GM12872 (cell line): ENCODE results near the gene ZDHHC7.

Experiments used
- TF ChIP-seq, protein P1 (sequence below): IDR thresholded peaks from 3 replicates; pipeline ENCODE4 v1.5.1; 2011; ENCODE audit warnings: low read depth, mild to moderate bottlenecking, low read length, moderate library complexity; ENCODE audit not compliant: insufficient read depth

ZDHHC7 gene

GRCh38 chr16:85003725-85004586 lies 7.4 kb downstream of the ZDHHC7 start:
- TF ChIP-seq, protein P1, sequence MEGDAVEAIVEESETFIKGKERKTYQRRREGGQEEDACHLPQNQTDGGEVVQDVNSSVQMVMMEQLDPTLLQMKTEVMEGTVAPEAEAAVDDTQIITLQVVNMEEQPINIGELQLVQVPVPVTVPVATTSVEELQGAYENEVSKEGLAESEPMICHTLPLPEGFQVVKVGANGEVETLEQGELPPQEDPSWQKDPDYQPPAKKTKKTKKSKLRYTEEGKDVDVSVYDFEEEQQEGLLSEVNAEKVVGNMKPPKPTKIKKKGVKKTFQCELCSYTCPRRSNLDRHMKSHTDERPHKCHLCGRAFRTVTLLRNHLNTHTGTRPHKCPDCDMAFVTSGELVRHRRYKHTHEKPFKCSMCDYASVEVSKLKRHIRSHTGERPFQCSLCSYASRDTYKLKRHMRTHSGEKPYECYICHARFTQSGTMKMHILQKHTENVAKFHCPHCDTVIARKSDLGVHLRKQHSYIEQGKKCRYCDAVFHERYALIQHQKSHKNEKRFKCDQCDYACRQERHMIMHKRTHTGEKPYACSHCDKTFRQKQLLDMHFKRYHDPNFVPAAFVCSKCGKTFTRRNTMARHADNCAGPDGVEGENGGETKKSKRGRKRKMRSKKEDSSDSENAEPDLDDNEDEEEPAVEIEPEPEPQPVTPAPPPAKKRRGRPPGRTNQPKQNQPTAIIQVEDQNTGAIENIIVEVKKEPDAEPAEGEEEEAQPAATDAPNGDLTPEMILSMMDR: no peak

DNA sequence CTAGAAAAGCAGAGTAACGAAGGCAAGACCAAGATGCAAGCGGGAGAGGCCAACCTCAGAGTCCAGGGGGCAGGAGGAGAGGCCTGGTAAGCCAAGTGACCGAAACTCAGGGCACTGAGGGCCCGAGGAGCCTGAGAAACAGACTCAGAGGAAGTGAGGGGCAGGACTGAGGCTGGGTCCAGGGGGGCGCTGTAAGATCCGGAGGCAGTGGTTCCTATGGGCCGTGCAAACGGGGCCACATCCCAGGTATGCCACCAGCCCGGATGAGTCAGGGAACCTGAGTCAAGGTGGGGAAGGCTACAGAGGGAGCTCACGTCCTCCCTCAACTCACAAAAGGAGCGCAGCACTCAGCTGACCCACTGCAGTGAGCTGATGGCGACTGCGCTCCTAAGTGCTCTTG lies 8.3 kb downstream of the ZDHHC7 start:
- TF ChIP-seq, protein P1: no peak

GRCh38 chr16:85002608-85003007 lies 8.7 kb downstream of the ZDHHC7 start:
- TF ChIP-seq, protein P1: no peak

GRCh38 chr16:85002099-85002541 lies 9.2 kb downstream of the ZDHHC7 start:
- TF ChIP-seq, protein P1: no peak

DNA sequence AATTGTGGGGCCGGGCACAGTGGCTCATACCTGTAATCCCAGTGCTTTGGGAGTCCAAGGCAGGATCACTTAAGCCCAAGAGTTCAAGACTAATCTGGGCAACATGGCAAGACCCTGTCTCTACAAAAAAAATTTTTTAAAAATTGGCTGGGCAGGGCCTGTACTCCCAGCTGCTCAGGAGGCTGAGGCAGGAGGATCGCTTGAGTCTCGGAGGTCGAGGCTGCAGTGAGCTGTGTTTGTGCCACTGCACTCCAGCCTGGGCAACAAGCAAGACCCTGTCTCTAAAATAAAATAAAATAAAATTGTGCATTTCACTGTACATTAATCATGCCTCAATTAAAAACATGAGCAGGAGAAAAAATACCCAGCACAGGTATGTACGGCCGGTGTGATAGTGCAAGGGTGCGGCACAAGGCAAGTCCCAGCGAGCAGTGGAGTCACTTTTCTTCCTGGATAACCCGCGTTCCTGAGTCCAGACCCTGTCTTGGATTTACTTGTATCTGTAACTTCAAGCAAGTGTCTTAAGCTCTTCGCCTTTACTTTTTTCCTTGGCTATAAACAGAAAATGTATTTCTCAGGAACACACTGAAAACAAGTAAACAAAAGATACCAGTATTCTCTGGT lies 11.4 kb downstream of the ZDHHC7 start:
- TF ChIP-seq, protein P1: no peak

- TF ChIP-seq, protein P1: no peak
Measured at GRCh38 chr16:84999200-84999599, 12.1 kb downstream of the ZDHHC7 start.

GRCh38 chr16:84996365-84996764 lies 15.0 kb downstream of the ZDHHC7 start:
- TF ChIP-seq, protein P1: no peak
